Measurements from ENCODE around the gene ERC1.

ERC1 gene

DNA sequence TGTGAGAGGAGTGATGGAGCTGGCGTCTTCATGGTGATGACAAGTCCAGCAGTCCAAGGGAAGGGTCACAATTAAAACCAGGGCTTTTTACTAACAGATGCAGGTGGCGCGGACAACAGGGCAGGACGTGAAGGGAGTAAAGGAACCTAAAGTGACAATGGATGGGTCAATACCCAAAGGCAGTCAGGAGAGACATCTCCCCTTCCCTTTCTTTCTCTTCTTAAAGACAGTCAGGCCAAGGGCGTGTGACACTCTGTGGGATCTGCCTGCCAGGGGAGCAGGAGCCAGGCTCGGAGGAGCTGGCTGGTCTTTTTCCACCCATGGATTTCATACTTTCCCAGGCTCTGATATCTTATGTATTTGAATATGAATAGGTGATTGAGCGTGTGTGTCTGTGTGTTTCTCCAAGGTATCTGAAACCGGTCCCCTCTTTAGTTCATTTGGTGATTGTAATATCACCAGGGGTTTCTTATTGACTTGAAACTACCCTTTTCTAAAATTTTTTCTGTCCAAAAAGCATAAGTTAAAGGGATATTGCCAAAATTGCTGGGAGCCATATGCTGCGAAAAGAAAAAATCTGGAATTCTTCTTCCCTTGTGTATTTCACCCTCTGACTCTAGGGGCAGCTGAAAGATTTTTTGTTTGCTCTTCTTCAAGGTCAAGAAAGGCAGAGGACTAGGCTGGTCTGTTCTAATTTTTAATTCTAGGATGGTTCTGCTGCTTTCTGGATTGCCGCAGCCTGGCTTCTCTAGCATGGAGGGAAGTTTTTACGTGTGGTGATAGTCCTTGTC is 541.5 kb downstream of the ERC1 start:
- DNase-seq (ENCODE audit: low read depth, low spot score) = no peak

DNA sequence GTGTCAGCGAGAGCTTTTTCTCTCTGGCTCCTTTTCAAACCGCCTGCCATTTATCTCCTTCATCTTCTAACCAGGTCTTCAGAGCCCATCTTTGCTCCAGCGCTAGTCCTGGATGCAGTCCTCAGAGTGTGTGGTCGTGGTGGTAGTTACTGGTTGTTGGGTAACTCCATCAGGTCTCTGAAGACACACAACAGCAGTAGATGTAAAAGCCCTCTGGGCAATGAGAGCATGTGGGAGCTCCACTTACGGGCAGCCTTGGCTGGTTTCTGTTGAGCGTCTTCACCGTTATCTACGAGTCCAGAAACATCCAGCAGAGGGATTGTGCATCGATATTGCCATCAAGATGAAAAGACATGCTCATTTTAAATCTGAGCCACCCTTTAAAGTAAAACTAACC is 542.2 kb downstream of the ERC1 start:
- no peak for DNase-seq (ENCODE audit: low read depth, low spot score)

DNA sequence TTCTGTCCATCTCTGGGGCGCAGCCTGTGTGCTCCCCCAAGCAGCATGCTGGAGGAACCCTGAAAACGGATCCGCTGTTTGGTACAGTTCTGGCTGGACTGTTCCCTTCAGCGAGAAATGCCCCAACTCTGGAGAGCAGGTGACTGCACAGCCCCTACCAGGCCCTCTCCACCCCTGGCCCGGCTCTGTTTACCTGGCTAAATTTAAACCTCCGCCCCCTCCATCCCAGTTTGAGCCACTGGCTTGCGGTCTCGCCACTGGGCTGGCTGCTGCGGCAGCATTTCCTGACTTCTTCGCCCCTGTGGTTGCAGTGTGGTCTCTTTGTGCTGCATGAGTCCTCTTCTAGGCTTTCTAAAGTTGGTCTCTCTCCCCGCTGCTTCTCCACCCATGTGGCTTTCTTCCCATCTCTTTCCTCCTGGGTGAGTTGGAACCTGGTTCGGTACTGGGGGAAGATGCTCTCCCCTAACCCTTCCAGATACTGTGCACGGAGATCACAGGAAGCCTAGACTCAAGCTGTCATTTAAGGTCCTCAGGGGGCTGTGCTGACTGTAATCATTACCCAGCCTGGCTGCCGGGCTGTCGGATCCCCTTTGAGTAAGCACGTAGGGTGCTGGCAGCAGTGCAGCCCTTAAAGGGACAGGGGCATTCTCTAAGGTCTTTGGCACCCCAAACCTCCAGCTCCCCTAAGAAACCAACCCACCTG is 542.7 kb downstream of the ERC1 start:
- no peak for DNase-seq (ENCODE audit: low read depth, low spot score)

DNA sequence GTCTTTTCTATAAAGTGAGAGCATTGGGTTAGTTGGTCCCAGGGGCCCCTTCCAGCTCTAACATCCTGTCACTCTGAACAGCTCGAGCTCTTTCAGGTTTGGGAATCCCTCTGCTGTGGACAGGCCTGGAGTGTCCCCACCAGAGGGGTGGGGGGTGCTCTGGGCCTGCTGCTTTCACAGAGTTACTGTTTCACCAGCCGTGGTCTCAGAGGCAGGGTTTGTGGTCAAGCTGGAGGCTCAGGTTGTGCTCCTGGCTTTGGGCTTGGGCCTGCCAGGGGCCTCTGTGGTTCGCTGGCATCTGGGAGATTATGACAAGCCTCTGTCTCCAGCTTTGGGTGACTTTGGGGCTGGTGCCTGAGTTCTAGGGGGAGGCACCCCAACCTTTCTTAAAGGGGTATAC is 543.7 kb downstream of the ERC1 start:
- no peak for DNase-seq (ENCODE audit: low read depth, low spot score)

DNA sequence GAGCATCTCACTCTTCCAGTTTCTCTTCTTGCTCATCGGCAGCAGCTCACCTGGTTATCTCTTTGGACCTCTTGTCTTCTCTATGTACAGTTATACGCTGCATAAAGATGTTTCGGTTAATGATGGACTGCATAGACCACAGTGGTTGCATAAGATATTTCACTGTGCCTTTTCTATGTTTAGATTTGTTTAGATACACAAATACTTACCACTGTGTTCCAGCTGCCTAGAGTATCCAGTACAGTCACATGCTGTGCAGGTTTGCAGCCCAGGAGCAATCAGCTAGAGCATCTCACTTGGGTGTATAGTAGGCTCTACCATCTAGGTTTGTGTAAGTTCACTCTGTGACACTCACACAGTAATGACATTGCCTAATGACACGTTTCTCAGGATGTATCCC is 545.8 kb downstream of the ERC1 start:
- no peak for DNase-seq (ENCODE audit: low read depth, low spot score)

DNA sequence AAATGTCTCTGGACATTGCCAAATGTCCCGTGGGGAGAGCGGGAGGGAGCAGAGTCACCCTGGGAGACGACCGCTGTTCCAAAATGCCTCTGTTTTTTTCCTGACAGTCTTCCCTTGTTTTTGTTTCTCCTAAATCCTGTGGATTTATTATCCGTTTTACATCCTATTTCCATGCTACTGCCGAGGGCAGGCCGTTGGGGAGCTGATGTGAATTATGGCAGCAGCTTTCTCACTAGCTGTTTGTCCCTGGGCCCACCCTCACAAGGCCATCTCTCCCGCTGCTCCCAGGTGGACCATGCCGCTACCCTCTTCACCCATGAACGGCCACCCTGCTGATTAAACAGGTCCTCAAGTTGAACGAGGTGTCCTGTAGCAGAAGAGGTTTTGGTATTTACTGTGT is 548.1 kb downstream of the ERC1 start:
- DNase-seq (ENCODE audit: low read depth, low spot score) = no peak

DNA sequence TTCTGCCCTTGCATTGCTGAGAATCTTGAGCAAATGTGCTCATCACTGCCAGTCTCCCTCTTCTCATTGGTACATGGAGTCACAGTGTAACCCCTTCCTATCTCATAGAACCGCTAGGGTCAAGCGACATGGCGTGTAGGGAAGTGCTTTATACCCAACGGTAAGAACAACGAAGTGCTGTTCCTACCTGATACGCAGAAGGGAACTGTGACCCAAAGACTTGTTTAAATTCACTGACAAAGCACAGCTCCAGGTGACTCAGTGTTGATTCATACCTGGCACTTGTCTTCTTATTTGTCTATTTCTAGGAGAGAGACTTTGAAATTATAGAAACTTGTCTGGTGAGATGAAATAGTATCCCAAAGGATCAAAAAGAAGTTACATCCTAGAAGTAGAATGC is 549.7 kb downstream of the ERC1 start:
- no peak for DNase-seq (ENCODE audit: low read depth, low spot score)

DNA sequence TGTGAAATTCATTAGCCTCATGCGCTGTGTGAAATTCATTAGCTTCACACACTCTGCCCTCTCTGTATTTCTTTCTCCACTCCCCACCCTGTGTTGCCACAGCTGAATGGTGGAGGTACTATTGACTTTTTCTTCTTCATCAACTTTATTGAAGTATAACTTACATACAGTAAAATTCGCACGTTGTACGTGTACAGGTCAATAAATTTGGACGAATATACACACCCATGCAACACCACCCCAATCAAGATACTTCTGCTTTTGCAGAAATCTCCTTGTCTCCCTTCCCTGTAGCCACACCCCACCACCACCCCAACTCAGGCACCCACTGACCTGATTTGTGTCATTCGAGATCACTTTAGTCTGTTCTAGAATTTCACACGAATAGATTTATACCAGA is 551.6 kb downstream of the ERC1 start:
- DNase-seq (ENCODE audit: low read depth, low spot score) = no peak

DNA sequence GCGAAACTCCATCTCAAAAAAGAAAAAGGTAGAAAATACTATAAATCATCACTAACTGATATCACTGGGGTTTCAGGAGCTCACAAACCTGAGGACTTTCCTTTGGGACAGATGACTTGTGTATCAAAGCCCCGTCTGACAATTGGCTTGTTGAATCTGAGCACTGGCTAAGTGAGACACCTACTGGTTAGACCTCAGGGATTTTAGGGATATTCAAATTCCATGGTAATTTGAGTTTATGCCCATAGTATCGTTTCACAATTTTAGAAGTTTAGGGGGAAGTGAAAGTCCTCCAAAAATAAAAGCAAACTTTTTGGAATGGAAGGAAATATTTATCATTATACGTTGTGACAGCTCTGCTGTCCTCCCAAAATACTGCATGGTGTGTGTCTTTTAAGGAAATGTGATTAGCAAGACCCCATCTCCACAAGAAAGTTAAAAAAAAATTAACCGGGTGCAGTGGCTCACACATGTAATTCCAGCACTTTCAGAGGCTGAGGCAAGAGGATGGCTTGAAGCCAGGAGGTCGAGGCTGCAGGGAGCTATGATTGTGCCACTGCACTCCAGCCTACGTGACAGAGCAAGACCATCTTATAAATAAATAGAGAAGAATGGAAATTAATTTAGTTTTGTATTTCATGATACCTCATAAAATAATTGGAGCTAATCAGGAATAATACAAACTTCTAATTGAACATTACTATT is 554.1 kb downstream of the ERC1 start:
- no peak for DNase-seq (ENCODE audit: low read depth, low spot score)
